ENCODE data around the gene RAB22A. TPM values are rescaled to one million over a fixed set of nuclear protein-coding genes. Genes with fewer than 3 reads are reported as not detected.

Gene RAB22A
- polyA plus RNA-seq, 1 donor (not counting 4 experiments of a cell fraction or from before 2014, with no cell fraction given), result 22.9 TPM

- TF ChIP-seq CTCF (optimal IDR thresholded peaks at IDR 0.05 in 1 of 3, IDR thresholded peaks at IDR 0.05 in 1 of 3, conservative IDR thresholded peaks at IDR 0.05 in 1 of 3; ENCODE audit: extremely low read depth in 1 of 3, insufficient read depth in 2 of 3, low read length in 3 of 3) (no peak), EZH2 (IDR thresholded peaks at IDR 0.05; ENCODE audit: low read length) (no peak)
- peaks cover 2% of the 10 kb centered on the region for H4K20me1 ChIP-seq (ENCODE audit: control insufficient read depth, extremely low read depth, insufficient read depth, low read length)
Observed at GRCh38 chr20:58330687-58331086, 21.2 kb downstream of the RAB22A start.

GRCh38 chr20:58331961-58332551, 22.5 kb downstream of the RAB22A start:
- Histone ChIP-seq H4K20me1 (ENCODE audit: control insufficient read depth, extremely low read depth, insufficient read depth, low read length) (peaks cover 2% of the 10 kb centered on the region), H3K79me2 (ENCODE audit: control insufficient read depth, insufficient read depth, low read length) (peaks cover 84% of the 10 kb centered on the region), H3K9ac (ENCODE audit: control insufficient read depth, extremely low read depth, insufficient read depth, low read length) (no peak overlapping the region), H3K36me3 (ENCODE audit: control insufficient read depth in 2 of 2, extremely low read depth in 1 of 2, insufficient read depth in 2 of 2, low read length in 2 of 2) (peaks cover 2 to 7% of the 10 kb centered on the region in 2 experiments), H3K9me1 (ENCODE audit: control insufficient read depth, extremely low read depth, insufficient read depth, low read length) (no peaks in the 10 kb centered on the region), H2AFZ (ENCODE audit: control insufficient read depth, low read length) (no peak overlapping the region), H3K4me1 (ENCODE audit: control insufficient read depth, extremely low read depth, insufficient read depth, low read length) (no peaks in the 10 kb centered on the region), H3K27ac (ENCODE audit: control insufficient read depth, insufficient read depth, low read length) (no peak overlapping the region), H3K4me2 (ENCODE audit: control insufficient read depth, extremely low read depth, insufficient read depth, low read depth, low read length) (no peak overlapping the region), H3K4me3 (ENCODE audit: control insufficient read depth in 2 of 3, extremely low read depth in 1 of 3, insufficient read depth in 2 of 3, low read depth in 1 of 3, low read length in 3 of 3) (no peak overlapping the region), H3K27me3 (ENCODE audit: control insufficient read depth, extremely low read depth, insufficient read depth, low read length) (no peaks in the 10 kb centered on the region), H3K9me3 (ENCODE audit: control insufficient read depth, low read depth, low read length) (no peaks in the 10 kb centered on the region)
- no peak for FAIRE-seq
- no peak for DNase-seq (ENCODE audit: low read depth, low spot score)
- TF ChIP-seq CTCF (optimal IDR thresholded peaks at IDR 0.05 in 1 of 3, IDR thresholded peaks at IDR 0.05 in 1 of 3, conservative IDR thresholded peaks at IDR 0.05 in 1 of 3; ENCODE audit: extremely low read depth in 1 of 3, insufficient read depth in 2 of 3, low read length in 3 of 3), result no peak
- TF ChIP-seq EZH2 (IDR thresholded peaks at IDR 0.05; ENCODE audit: low read length), result no peak
- dilution Hi-C loops (cut with MboI; ENCODE audit: extremely low pct_ligation_motif_present, low sequenced_read_pairs), result no loop called here

More at GRCh38 chr20:58330687-58331086, 21.2 kb downstream of the RAB22A start:
- peaks cover 89% of the 10 kb centered on the region for H3K79me2 ChIP-seq (ENCODE audit: control insufficient read depth, insufficient read depth, low read length)
- dilution Hi-C loops (cut with MboI; ENCODE audit: extremely low pct_ligation_motif_present, low sequenced_read_pairs), result no loop called here
- H3K27me3 ChIP-seq (ENCODE audit: control insufficient read depth, extremely low read depth, insufficient read depth, low read length), result no peaks in the 10 kb centered on the region
- no peak for DNase-seq (ENCODE audit: low read depth, low spot score)
- H3K4me3 ChIP-seq (ENCODE audit: control insufficient read depth in 2 of 3, extremely low read depth in 1 of 3, insufficient read depth in 2 of 3, low read depth in 1 of 3, low read length in 3 of 3), result no peak overlapping the region
- H3K9me1 ChIP-seq (ENCODE audit: control insufficient read depth, extremely low read depth, insufficient read depth, low read length), result no peaks in the 10 kb centered on the region
- no peak for FAIRE-seq
- H3K36me3 ChIP-seq (ENCODE audit: control insufficient read depth in 2 of 2, extremely low read depth in 1 of 2, insufficient read depth in 2 of 2, low read length in 2 of 2), result peaks cover 2 to 7% of the 10 kb centered on the region in 2 experiments
- H2AFZ ChIP-seq (ENCODE audit: control insufficient read depth, low read length), result no peak overlapping the region
- H3K9ac ChIP-seq (ENCODE audit: control insufficient read depth, extremely low read depth, insufficient read depth, low read length), result no peak overlapping the region
- no peaks in the 10 kb centered on the region for H3K9me3 ChIP-seq (ENCODE audit: control insufficient read depth, low read depth, low read length)
- no peak overlapping the region for H3K27ac ChIP-seq (ENCODE audit: control insufficient read depth, insufficient read depth, low read length)
- H3K4me2 ChIP-seq (ENCODE audit: control insufficient read depth, extremely low read depth, insufficient read depth, low read depth, low read length), result no peak overlapping the region
- no peaks in the 10 kb centered on the region for H3K4me1 ChIP-seq (ENCODE audit: control insufficient read depth, extremely low read depth, insufficient read depth, low read length)

Measured in keratinocyte (primary cell).